SK-N-SH (cell line): ENCODE results near the gene PLEKHD1. TPM values are rescaled to one million over a fixed set of nuclear protein-coding genes. Genes with fewer than 3 reads are reported as not detected.

Experiments used
- CTCF ChIA-PET: fragments of 300-600, 350-600 bp; formaldehyde crosslinking; extraction: SDS; loops from one replicate; lab custom pipeline; 2021; lab: Yijun Ruan, JAX
- POLR2A ChIA-PET: fragments of 350-600 bp; sonication (Branson Sonifier 250); formaldehyde crosslinking; extraction: SDS; loops from one replicate; lab custom pipeline; 2020; ENCODE audit warnings: antibody characterized with exemption, inconsistent platforms; lab: Yijun Ruan, JAX
- DNase-seq: peaks from one replicate; pipeline ENCODE4 v3.0.0; 2012
- H2AFZ ChIP-seq: fragments of 200-600 bp; sonication (generic); 2 replicates; pipeline ENCODE4 v1.8.1; 2016; ENCODE audit warnings: antibody characterized with exemption, mild to moderate bottlenecking, low read depth
- H3F3A ChIP-seq: fragments of 200-600 bp; sonication (generic); replicated peaks from 2 replicates; pipeline ENCODE3; 2016; ENCODE audit warnings: antibody characterized with exemption, mild to moderate bottlenecking; ENCODE audit not compliant: insufficient read depth
- H3K27ac ChIP-seq, 2 experiments: fragments of 200-500 bp in 1 of 2; fragments of 200-600 bp in 1 of 2; sonication (Bioruptor generic) in 1 of 2; sonication (generic), shearing (Covaris generic) in 1 of 2; 2 replicates each; pipeline versions ENCODE4 v1.5.1 to v1.6.1; 2014 to 2016; ENCODE audit warnings: low read depth in 2 of 2, inconsistent platforms in 1 of 2, low read length in 1 of 2, mild to moderate bottlenecking in 1 of 2, mixed read lengths in 1 of 2
- H3K27me3 ChIP-seq: fragments of 200-600 bp; sonication (generic), shearing (Covaris generic); 2 replicates; pipeline ENCODE4 v1.6.1; 2016; ENCODE audit warnings: mixed run types; ENCODE audit not compliant: insufficient read depth
- H3K36me3 ChIP-seq, 2 experiments: fragments of 200-500 bp in 1 of 2; fragments of 200-600 bp in 1 of 2; sonication (Bioruptor generic) in 1 of 2; sonication (generic) in 1 of 2; replicated peaks in 1 of 2; 2 replicates each; pipeline versions ENCODE3 to v1.5.1; 2014 to 2016; ENCODE audit warnings: low read length in 1 of 2, mild to moderate bottlenecking in 1 of 2; ENCODE audit not compliant: insufficient read depth in 2 of 2, control insufficient read depth in 1 of 2
- H3K4me1 ChIP-seq, 2 experiments: fragments of 200-500 bp in 1 of 2; fragments of 200-600 bp in 1 of 2; sonication (Bioruptor generic) in 1 of 2; sonication (generic), shearing (Covaris generic) in 1 of 2; 2 replicates each; pipeline versions ENCODE4 v1.5.1 to v1.6.1; 2014 to 2016; ENCODE audit warnings: low read depth in 1 of 2, low read length in 1 of 2, mixed run types in 1 of 2; ENCODE audit not compliant: insufficient read depth in 2 of 2, control insufficient read depth in 1 of 2
- H3K4me2 ChIP-seq: fragments of 200-600 bp; sonication (generic), shearing (Covaris generic); 2 replicates; pipeline ENCODE4 v1.6.1; 2017; ENCODE audit warnings: mixed run types
- H3K4me3 ChIP-seq, 2 experiments: fragments of 200-500 bp in 1 of 2; fragments of 200-600 bp in 1 of 2; sonication (Bioruptor generic) in 1 of 2; sonication (generic), shearing (Covaris generic) in 1 of 2; 2 replicates each; pipeline versions ENCODE4 v1.5.1 to v1.8.1; 2014 to 2016; ENCODE audit warnings: low read depth in 2 of 2, inconsistent platforms in 1 of 2, low read length in 1 of 2, mild to moderate bottlenecking in 1 of 2, mixed read lengths in 1 of 2, moderate library complexity in 1 of 2
- H3K79me2 ChIP-seq: fragments of 200-600 bp; sonication (generic); 2 replicates; pipeline ENCODE4 v1.8.1; 2017; ENCODE audit warnings: mild to moderate bottlenecking; ENCODE audit not compliant: insufficient read depth
- H3K9ac ChIP-seq: fragments of 200-600 bp; sonication (generic); 2 replicates; pipeline ENCODE4 v1.6.1; 2017; ENCODE audit warnings: mixed run types
- H3K9me2 ChIP-seq: fragments of 200-600 bp; sonication (generic); 2 replicates; pipeline ENCODE4 v1.6.1; 2017; ENCODE audit warnings: mixed run types
- H3K9me3 ChIP-seq: fragments of 200-600 bp; sonication (generic); 2 replicates; pipeline ENCODE4 v1.6.1; 2017; ENCODE audit warnings: mixed run types, mild to moderate bottlenecking, moderate library complexity
- H4K20me1 ChIP-seq: fragments of 200-600 bp; sonication (generic); 2 replicates; pipeline ENCODE4 v1.6.1; 2017; ENCODE audit warnings: mild to moderate bottlenecking, mixed run types; ENCODE audit not compliant: insufficient read depth
- EP300 ChIP-seq, 2 experiments: IDR thresholded peaks; 2 replicates each; pipeline versions ENCODE4 v1.4.0 to v1.6.1; 2012; ENCODE audit warnings: borderline replicate concordance in 1 of 2, low read depth in 1 of 2, low read length in 1 of 2
- FOXJ3 ChIP-seq: sonication (generic); formaldehyde crosslinking; IDR thresholded peaks from 2 replicates; pipeline ENCODE4 v1.5.1; 2020; ENCODE audit warnings: mild to moderate bottlenecking, missing genetic modification reagents
- FOXM1 ChIP-seq: IDR thresholded peaks from 2 replicates; pipeline ENCODE4 v1.4.0; 2012; ENCODE audit warnings: low read depth, mild to moderate bottlenecking
- GABPA ChIP-seq: IDR thresholded peaks from 2 replicates; pipeline ENCODE4 v1.4.0; 2012; ENCODE audit warnings: low read depth, mild to moderate bottlenecking
- JUND ChIP-seq: IDR thresholded peaks from 2 replicates; pipeline ENCODE4 v1.4.0; 2012
- MXI1 ChIP-seq: IDR thresholded peaks from 2 replicates; pipeline ENCODE4 v1.6.1; 2012; ENCODE audit warnings: mild to moderate bottlenecking, low read depth, low read length, improper control_type of control experiment
- RCOR1 ChIP-seq: fragments of 150-350 bp; IDR thresholded peaks from 2 replicates; pipeline ENCODE4 v1.6.1; 2017; ENCODE audit warnings: antibody characterized with exemption, low read length
- RXRA ChIP-seq: IDR thresholded peaks from 2 replicates; pipeline ENCODE4 v1.4.0; 2012; ENCODE audit warnings: low read depth, mild to moderate bottlenecking, borderline replicate concordance
- TAF1 ChIP-seq: IDR thresholded peaks from 2 replicates; pipeline ENCODE4 v1.6.1; 2012; ENCODE audit warnings: low read depth, mild to moderate bottlenecking, low read length, moderate library complexity, borderline replicate concordance
- TEAD4 ChIP-seq: IDR thresholded peaks from 2 replicates; pipeline ENCODE4 v1.4.0; 2012; ENCODE audit warnings: mild to moderate bottlenecking, borderline replicate concordance; ENCODE audit not compliant: insufficient read depth
- YY1 ChIP-seq: IDR thresholded peaks from 2 replicates; pipeline ENCODE4 v1.4.0; 2012; ENCODE audit warnings: low read depth, mild to moderate bottlenecking
- WGBS: methylation state at CpG from one replicate; pipeline ENCODE4 v1.1.6; 2017; ENCODE audit warnings: low lambda C conversion rate; 5-methylcytosine and 5-hydroxymethylcytosine counted together
- polyA plus RNA-seq, 3 experiments: library from polyadenylated mRNA; depleted of rRNA; stranded (reverse); fragments of >200 nt; gene quantifications; 2 replicates each; pipeline ENCODE4 v1.2.3, GENCODE V29; 2012
- TF ChIP-seq, protein P1 (sequence below): IDR thresholded peaks from 2 replicates; pipeline ENCODE4 v1.4.0; 2012; ENCODE audit warnings: low read depth
- TF ChIP-seq, protein P2 (sequence below): fragments of 150-350 bp; IDR thresholded peaks from 2 replicates; pipeline ENCODE4 v1.6.1; 2017; ENCODE audit warnings: antibody characterized with exemption, low read length, low read depth, borderline replicate concordance
- TF ChIP-seq, protein P3 (sequence below): fragments of 200-600 bp; sonication (generic); IDR thresholded peaks from 2 replicates; pipeline ENCODE4 v1.6.1; 2017; ENCODE audit warnings: antibody characterized with exemption, mild to moderate bottlenecking, moderate library complexity
- TF ChIP-seq, protein P4 (sequence below): IDR thresholded peaks from 2 replicates; pipeline ENCODE4 v1.6.1; 2012; ENCODE audit warnings: mild to moderate bottlenecking, low read depth, low read length, moderate library complexity
- TF ChIP-seq, protein P5 (sequence below): fragments of 150-350 bp; IDR thresholded peaks from 2 replicates; pipeline ENCODE4 v1.6.1; 2016; ENCODE audit warnings: mild to moderate bottlenecking, low read depth, low read length

The PLEKHD1 gene
- polyA plus RNA-seq, 1 of the 3 experiments (the other 2 are of a cell fraction), result 0.05 TPM

DNA sequence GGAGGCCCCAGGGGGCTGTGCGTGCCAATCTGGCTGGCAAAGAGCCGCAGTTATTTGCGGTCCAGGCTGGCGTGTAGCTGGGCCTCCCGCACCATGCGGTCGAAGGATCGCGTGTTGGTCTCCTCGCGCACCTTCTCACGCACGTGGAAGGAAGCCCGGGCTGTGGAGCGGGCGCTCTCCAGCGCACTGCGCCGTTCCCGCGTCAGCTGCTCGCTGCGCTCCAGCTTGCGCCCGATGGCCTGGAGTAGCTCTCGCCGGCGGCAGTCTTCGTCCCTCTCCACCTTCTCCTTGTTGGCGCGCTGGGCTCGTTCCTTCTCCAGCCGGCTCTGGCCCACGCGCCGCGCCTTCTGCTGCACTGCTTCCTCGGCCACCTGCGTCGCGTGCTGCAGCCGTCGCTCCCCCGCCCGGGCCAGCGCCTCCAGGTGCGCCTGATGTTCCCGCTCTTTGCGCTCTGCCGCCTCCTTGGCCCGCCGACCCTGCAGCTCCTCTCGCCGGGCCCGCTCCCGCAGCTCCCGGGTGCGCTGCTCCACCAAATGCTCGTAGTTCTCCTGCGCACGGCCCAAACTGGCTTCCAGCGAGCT is 87.0 kb downstream of the PLEKHD1 start:
- no peaks in the 10 kb centered on the region for H3K9me3 ChIP-seq
- no peaks in the 10 kb centered on the region for H3K36me3 ChIP-seq
- ChIA-PET POLR2A (interaction anchor here (1.3 kb wide), 1 partner anchor 12 kb away, joined by 4 read pairs; no protein-coding TSS in a partner anchor), CTCF (interaction anchor here (0.9 to 12.6 kb wide), 14 partner anchors 9 to 342 kb away, joined by 3 to 368 read pairs (median 6); no protein-coding TSS in a partner anchor)
- no peaks in the 10 kb centered on the region for H3K79me2 ChIP-seq
- no peak overlapping the region for H3K27ac ChIP-seq
- TF ChIP-seq TEAD4 (no peak), FOXJ3 (CRISPR knock-in tag) (no peak), JUND (no peak), RCOR1 (no peak), GABPA (no peak), MXI1 (no peak), YY1 (no peak), RXRA (no peak), EP300 (IDR thresholded peaks at IDR 0.05; ENCODE audit: borderline replicate concordance in 1 of 2, low read depth in 1 of 2, low read length in 1 of 2) (no peak), FOXM1 (no peak), TAF1 (no peak)
- TF ChIP-seq, protein P1, sequence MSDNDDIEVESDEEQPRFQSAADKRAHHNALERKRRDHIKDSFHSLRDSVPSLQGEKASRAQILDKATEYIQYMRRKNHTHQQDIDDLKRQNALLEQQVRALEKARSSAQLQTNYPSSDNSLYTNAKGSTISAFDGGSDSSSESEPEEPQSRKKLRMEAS, result no peak
- TF ChIP-seq, protein P2, sequence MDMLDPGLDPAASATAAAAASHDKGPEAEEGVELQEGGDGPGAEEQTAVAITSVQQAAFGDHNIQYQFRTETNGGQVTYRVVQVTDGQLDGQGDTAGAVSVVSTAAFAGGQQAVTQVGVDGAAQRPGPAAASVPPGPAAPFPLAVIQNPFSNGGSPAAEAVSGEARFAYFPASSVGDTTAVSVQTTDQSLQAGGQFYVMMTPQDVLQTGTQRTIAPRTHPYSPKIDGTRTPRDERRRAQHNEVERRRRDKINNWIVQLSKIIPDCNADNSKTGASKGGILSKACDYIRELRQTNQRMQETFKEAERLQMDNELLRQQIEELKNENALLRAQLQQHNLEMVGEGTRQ, result no peak
- TF ChIP-seq, protein P3, sequence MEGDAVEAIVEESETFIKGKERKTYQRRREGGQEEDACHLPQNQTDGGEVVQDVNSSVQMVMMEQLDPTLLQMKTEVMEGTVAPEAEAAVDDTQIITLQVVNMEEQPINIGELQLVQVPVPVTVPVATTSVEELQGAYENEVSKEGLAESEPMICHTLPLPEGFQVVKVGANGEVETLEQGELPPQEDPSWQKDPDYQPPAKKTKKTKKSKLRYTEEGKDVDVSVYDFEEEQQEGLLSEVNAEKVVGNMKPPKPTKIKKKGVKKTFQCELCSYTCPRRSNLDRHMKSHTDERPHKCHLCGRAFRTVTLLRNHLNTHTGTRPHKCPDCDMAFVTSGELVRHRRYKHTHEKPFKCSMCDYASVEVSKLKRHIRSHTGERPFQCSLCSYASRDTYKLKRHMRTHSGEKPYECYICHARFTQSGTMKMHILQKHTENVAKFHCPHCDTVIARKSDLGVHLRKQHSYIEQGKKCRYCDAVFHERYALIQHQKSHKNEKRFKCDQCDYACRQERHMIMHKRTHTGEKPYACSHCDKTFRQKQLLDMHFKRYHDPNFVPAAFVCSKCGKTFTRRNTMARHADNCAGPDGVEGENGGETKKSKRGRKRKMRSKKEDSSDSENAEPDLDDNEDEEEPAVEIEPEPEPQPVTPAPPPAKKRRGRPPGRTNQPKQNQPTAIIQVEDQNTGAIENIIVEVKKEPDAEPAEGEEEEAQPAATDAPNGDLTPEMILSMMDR, result no peak
- TF ChIP-seq, protein P4, sequence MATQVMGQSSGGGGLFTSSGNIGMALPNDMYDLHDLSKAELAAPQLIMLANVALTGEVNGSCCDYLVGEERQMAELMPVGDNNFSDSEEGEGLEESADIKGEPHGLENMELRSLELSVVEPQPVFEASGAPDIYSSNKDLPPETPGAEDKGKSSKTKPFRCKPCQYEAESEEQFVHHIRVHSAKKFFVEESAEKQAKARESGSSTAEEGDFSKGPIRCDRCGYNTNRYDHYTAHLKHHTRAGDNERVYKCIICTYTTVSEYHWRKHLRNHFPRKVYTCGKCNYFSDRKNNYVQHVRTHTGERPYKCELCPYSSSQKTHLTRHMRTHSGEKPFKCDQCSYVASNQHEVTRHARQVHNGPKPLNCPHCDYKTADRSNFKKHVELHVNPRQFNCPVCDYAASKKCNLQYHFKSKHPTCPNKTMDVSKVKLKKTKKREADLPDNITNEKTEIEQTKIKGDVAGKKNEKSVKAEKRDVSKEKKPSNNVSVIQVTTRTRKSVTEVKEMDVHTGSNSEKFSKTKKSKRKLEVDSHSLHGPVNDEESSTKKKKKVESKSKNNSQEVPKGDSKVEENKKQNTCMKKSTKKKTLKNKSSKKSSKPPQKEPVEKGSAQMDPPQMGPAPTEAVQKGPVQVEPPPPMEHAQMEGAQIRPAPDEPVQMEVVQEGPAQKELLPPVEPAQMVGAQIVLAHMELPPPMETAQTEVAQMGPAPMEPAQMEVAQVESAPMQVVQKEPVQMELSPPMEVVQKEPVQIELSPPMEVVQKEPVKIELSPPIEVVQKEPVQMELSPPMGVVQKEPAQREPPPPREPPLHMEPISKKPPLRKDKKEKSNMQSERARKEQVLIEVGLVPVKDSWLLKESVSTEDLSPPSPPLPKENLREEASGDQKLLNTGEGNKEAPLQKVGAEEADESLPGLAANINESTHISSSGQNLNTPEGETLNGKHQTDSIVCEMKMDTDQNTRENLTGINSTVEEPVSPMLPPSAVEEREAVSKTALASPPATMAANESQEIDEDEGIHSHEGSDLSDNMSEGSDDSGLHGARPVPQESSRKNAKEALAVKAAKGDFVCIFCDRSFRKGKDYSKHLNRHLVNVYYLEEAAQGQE, result no peak
- TF ChIP-seq, protein P5, sequence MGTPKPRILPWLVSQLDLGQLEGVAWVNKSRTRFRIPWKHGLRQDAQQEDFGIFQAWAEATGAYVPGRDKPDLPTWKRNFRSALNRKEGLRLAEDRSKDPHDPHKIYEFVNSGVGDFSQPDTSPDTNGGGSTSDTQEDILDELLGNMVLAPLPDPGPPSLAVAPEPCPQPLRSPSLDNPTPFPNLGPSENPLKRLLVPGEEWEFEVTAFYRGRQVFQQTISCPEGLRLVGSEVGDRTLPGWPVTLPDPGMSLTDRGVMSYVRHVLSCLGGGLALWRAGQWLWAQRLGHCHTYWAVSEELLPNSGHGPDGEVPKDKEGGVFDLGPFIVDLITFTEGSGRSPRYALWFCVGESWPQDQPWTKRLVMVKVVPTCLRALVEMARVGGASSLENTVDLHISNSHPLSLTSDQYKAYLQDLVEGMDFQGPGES, result no peak
- H2AFZ ChIP-seq, result no peak overlapping the region
- H3K9me2 ChIP-seq, result no peaks in the 10 kb centered on the region
- H3K4me1 ChIP-seq, result peaks cover 0 to 2% of the 10 kb centered on the region in 2 experiments; a peak in 1 of 4 replicates
- H3K4me3 ChIP-seq, result peak overlapping the region; percentile 31 to 32; a peak in 3 of 4 replicates
- H4K20me1 ChIP-seq, result no peaks in the 10 kb centered on the region
- peaks cover 34% of the 10 kb centered on the region for H3K27me3 ChIP-seq
- no peaks in the 10 kb centered on the region for H3F3A ChIP-seq
- H3K4me2 ChIP-seq, result peak overlapping the region; percentile 67; the same call in 1 of the 2 replicates
- DNase-seq, result no peak
- 80% methylated on average over 57 of the region's 62 CpGs for WGBS
- H3K9ac ChIP-seq, result no peak overlapping the region
